ENCODE measurements around the gene CMTM1. TPM values are rescaled to one million over a fixed set of nuclear protein-coding genes. Genes with fewer than 3 reads are reported as not detected.

Gene CMTM1
- total RNA-seq, 2 donors from 2014 or later = not detected

GRCh38 chr16:66578651-66579531, 12.7 kb downstream of the CMTM1 start, which contains the start of gene CMTM2:
CMTM2 (plus strand) TSS chr16:66579463; CDS start chr16:66579608, 145 bp downstream.
- TF ChIP-seq CTCF (IDR thresholded peaks at IDR 0.05) (no peak), POLR2A (IDR thresholded peaks at IDR 0.05) (no peak)
- intact Hi-C loops (cut with DNase I) = no loop called here
- no peak within 1 kb of the TSS for H3K4me3 ChIP-seq
- no peaks in the 10 kb centered on the region for H3K4me1 ChIP-seq
- no peaks in the 10 kb centered on the region for H3K9me3 ChIP-seq
- no peak for ATAC-seq
- no peak within 1 kb of the TSS for H3K27ac ChIP-seq
- H3K36me3 ChIP-seq (replicated peaks in 1 of 2; ENCODE audit: insufficient read depth in 1 of 2, low read depth in 2 of 2) = no peaks in the 10 kb centered on the region
- DNase-seq = no peak
- no peaks in the 10 kb centered on the region for H3K27me3 ChIP-seq
- 25 to 46% methylated on average over 19 to 75 of the region's 77 CpGs for WGBS, 2 donors

- no peak for TF ChIP-seq POLR2A (IDR thresholded peaks at IDR 0.05)
- TF ChIP-seq CTCF (IDR thresholded peaks at IDR 0.05) = no peak
- H3K9me3 ChIP-seq = no peaks in the 10 kb centered on the region
- WGBS, 2 donors = 88% methylated on average over 4 of the region's 4 CpGs
- H3K27me3 ChIP-seq = no peaks in the 10 kb centered on the region
- H3K36me3 ChIP-seq (replicated peaks in 1 of 2; ENCODE audit: insufficient read depth in 1 of 2, low read depth in 2 of 2) = no peaks in the 10 kb centered on the region
- H3K4me3 ChIP-seq = no peak overlapping the region
- intact Hi-C loops (cut with DNase I) = no loop called here
- no peaks in the 10 kb centered on the region for H3K4me1 ChIP-seq
- ATAC-seq (no peak), DNase-seq (no peak)
- H3K27ac ChIP-seq = no peak overlapping the region
These were observed 14.5 kb downstream of the CMTM1 start for GRCh38 chr16:66580605-66581209.

- Histone ChIP-seq H3K4me1 (no peaks in the 10 kb centered on the region), H3K27me3 (no peaks in the 10 kb centered on the region), H3K4me3 (no peak overlapping the region), H3K36me3 (replicated peaks in 1 of 2; ENCODE audit: insufficient read depth in 1 of 2, low read depth in 2 of 2) (no peaks in the 10 kb centered on the region), H3K9me3 (no peaks in the 10 kb centered on the region), H3K27ac (no peak overlapping the region)
- no peak for ATAC-seq
- no peak for DNase-seq
- intact Hi-C loops (cut with DNase I) = no loop called here
- 89 to 92% methylated on average over 3 of the region's 3 CpGs for WGBS, 2 donors
- no peak for TF ChIP-seq CTCF (IDR thresholded peaks at IDR 0.05)
- TF ChIP-seq POLR2A (IDR thresholded peaks at IDR 0.05) = no peak
These were observed 15.2 kb downstream of the CMTM1 start for GRCh38 chr16:66581246-66581952.

- Histone ChIP-seq H3K36me3 (replicated peaks in 1 of 2; ENCODE audit: insufficient read depth in 1 of 2, low read depth in 2 of 2) (no peaks in the 10 kb centered on the region), H3K4me3 (no peak overlapping the region), H3K9me3 (no peaks in the 10 kb centered on the region), H3K4me1 (no peaks in the 10 kb centered on the region), H3K27me3 (no peaks in the 10 kb centered on the region), H3K27ac (no peak overlapping the region)
- 66 to 86% methylated on average over 10 of the region's 10 CpGs for WGBS, 2 donors
- TF ChIP-seq POLR2A (IDR thresholded peaks at IDR 0.05) (peak in 1 of 3 donors; percentile 7), CTCF (IDR thresholded peaks at IDR 0.05) (no peak)
- intact Hi-C loops (cut with DNase I) = no loop called here
- ATAC-seq (no peak), DNase-seq (no peak)
These were observed 19.4 kb downstream of the CMTM1 start for GRCh38 chr16:66585481-66586239.
